Adrenal gland (tissue), 5 donors: ENCODE results near the gene FUT7.

Source experiments
- CTCF ChIP-seq, 6 experiments: fragments of 450-650 bp in 4 of 6; fragments of 200-600 bp in 2 of 6; sonication (generic) in 1 of 6; IDR thresholded peaks; 1 replicate in 5 of 6; 2 replicates in 1 of 6; pipeline versions ENCODE4 v1.5.1 to v1.8.0; 2016 to 2021; ENCODE audit warnings: antibody characterized with exemption in 6 of 6, mild to moderate bottlenecking in 2 of 6, moderate library complexity in 1 of 6
- POLR2A ChIP-seq, 2 donors: fragments of 450-650 bp; IDR thresholded peaks; one replicate each; pipeline ENCODE4 v1.6.1; 2017; ENCODE audit warnings: antibody characterized with exemption in 2 of 2, mild to moderate bottlenecking in 2 of 2, moderate library complexity in 1 of 2
- donor health status: DM: no; HTN: no; CAD: no.

GRCh38 chr9:137063311-137064026 lies 31.6 kb upstream of the FUT7 start:
- TF ChIP-seq CTCF (IDR thresholded peaks at IDR 0.05) (no peak), POLR2A (IDR thresholded peaks at IDR 0.05) (no peak)
